AG09309 (cell line): ENCODE results near the gene PSMD13.
"Not testable (repeated sequence)": the region's sequence is repeated elsewhere in the genome, so short reads cannot be mapped to it uniquely, and the experiment has no call there.

Experiments used
- DNase-seq: peaks from one replicate; pipeline ENCODE4 v3.0.0-alpha.2; 2010; ENCODE audit warnings: low read depth
- H3K4me3 ChIP-seq: 2 replicates; pipeline ENCODE4 v1.5.1; 2011; ENCODE audit warnings: mild to moderate bottlenecking, low read depth, low read length, moderate library complexity; ENCODE audit not compliant: control insufficient read depth
- TF ChIP-seq, protein P1 (sequence below): IDR thresholded peaks from 2 replicates; pipeline ENCODE4 v1.5.1; 2011; ENCODE audit warnings: mild to moderate bottlenecking, low read depth, low read length, inconsistent platforms; ENCODE audit not compliant: insufficient read depth, control insufficient read depth; ENCODE audit errors: missing control alignments

PSMD13 gene

DNA sequence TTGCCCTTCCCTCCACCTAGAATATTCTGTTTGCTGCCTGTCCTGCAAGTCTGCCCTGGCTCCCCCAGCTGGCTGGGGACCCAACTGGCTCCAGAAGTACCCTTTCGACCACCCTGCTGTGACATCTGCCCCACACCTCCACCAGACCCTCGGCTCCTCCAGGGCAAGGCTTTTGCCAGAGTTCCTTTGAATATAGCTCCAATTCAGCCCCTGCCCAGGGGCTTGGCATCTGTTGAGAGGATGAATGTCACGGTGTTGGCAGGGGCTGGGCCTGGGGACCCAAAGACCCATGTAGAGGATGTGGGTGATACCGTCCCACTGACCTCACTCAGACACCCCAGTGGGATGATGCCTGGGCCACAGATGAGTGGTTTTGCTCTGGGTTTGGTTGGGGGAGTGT, 45.4 kb downstream of the PSMD13 start:
- TF ChIP-seq, protein P1, sequence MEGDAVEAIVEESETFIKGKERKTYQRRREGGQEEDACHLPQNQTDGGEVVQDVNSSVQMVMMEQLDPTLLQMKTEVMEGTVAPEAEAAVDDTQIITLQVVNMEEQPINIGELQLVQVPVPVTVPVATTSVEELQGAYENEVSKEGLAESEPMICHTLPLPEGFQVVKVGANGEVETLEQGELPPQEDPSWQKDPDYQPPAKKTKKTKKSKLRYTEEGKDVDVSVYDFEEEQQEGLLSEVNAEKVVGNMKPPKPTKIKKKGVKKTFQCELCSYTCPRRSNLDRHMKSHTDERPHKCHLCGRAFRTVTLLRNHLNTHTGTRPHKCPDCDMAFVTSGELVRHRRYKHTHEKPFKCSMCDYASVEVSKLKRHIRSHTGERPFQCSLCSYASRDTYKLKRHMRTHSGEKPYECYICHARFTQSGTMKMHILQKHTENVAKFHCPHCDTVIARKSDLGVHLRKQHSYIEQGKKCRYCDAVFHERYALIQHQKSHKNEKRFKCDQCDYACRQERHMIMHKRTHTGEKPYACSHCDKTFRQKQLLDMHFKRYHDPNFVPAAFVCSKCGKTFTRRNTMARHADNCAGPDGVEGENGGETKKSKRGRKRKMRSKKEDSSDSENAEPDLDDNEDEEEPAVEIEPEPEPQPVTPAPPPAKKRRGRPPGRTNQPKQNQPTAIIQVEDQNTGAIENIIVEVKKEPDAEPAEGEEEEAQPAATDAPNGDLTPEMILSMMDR, result no peak
- no peak for DNase-seq

DNA sequence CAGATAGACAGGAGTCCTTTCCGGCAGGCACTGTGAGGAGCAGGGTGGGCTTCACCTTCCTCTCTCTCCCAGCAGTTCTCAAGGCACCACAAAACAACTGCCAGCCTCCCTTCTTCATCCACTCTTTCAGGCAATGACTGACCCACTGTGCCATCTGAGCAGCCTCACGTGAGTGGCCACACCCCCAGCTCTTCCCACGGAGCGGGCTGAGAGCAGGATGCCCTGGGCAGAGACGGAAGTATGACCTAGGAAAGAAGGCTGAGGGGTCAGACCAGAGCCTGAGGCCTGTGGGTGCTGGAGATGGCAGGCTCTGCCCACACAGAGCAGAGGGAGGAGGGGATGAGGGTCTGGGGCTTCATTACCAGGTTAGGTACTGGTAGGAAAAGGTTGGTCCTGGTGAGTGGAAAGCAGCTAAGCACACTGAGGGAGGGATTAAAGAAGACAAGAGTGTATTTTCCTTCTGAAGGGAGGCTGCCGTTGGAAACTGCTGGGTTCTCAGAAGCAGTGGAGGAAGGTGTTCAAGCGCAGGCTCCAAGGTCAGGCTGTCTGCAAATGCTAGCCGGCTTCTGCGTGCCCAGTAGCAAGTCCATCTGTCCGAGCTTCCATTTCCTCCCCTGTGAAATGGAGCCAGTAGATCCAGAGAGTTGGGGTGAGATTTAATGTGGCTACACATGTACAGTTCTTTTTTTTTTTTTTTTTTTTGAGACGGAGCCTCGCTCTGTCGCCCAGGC, 46.0 kb downstream of the PSMD13 start:
- DNase-seq, result no peak
- TF ChIP-seq, protein P1, result no peak
- H3K4me3 ChIP-seq, result no peak overlapping the region

More for the DNA sequence above, 45.4 kb downstream of the PSMD13 start:
- H3K4me3 ChIP-seq, result no peak overlapping the region

DNA sequence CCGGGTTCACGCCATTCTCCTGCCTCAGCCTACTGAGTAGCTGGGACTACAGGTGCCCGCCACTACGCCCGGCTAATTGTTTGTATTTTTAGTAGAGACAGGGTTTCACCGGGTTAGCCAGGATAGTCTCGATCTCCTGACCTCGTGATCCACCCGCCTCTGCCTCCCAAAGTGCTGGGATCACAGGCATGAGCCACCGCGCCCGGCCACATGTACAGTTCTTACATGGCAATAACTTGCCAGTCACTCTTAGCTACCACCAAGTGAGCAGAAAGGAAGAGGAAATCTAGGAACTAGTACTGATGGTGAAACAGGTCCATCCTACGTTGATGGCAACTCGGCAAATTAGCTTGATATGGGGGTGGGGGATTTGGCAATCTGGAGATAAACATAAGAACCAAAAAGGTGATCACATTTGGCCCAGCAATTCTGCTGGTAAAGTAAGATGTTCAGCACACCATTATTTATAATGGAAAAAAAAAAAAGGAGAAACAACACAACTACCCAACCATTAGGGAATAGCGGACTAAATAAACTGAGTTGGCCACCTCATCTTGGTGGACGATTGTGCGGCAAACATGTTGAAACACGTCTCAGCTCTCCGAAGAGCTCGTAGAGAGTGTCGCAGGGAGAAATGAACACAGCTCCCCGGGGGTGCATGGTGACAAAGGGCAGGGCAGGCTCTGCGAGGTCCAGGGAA, 46.8 kb downstream of the PSMD13 start:
- no peak for DNase-seq
- no peak overlapping the region for H3K4me3 ChIP-seq
- TF ChIP-seq, protein P1, result no peak

DNA sequence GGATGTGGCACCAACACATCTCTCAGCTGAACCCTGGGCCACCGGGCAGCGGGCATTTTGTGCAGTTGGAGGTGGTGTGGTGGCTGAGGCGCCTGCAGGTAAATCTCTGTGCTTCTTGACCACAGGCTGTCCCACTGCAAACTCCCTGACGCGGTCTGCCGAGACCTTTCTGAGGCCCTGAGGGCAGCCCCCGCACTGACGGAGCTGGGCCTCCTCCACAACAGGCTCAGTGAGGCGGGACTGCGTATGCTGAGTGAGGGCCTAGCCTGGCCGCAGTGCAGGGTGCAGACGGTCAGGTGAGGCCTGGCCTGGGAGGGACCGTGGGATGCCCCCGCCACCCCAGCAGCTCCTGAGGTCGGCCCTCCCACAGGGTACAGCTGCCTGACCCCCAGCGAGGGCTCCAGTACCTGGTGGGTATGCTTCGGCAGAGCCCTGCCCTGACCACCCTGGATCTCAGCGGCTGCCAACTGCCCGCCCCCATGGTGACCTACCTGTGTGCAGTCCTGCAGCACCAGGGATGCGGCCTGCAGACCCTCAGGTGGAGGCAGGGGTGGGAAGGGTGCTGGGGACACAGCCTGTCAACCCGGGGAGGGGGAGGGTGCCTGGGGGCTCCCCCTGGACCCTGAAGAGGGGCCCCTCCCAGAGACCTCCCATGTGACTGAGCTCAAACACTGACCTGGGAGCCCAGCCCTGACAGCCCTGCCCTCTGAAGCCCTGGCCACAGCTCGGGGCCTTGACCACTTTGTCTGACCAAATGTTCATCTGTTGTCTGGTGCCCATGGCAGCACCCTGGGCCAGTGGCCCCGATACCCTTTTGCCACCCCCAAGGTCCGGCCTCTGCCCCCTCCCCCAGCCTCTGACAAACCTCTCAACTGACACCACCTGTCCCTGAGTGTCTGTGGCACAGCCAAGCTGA, 47.6 kb downstream of the PSMD13 start:
- no peak overlapping the region for H3K4me3 ChIP-seq
- TF ChIP-seq, protein P1, result no peak

DNA sequence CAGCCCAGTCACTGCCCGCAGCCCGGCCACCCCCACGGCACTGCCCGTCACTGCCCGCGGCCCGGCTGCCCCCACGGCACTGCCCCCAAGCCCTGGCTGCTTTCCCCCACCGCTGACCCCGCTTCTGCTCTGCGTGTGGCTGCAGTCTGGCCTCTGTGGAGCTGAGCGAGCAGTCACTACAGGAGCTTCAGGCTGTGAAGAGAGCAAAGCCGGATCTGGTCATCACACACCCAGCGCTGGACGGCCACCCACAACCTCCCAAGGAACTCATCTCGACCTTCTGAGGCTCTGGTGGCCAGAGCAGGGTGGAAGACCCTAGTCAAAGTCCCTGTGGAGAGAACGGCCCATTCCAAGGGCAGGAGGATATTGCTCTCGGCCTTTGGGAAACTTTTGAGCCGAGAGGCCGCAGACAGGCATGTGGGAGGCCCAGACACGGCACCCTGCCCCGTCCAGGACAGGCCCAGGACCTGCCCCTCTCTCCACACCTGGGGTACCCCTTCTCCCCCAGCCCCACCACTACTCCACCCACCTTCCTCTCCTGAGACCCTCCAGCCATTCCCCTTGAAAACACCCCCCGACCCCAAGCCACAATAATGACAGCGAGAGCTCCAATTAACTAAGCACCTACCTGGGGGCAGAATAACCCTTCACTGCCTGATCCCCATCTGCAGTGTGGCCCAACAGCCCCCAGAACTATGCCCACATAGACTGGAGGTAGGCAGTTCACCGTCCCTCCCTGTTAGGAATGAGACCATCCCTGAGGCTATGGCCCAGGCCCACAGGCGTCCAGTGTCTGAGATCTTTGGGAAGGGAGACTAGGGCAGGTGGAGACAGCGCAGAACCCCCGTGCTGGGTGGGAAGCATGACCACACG, 48.5 kb downstream of the PSMD13 start:
- TF ChIP-seq, protein P1, result no peak
- H3K4me3 ChIP-seq, result no peak overlapping the region
- no peak for DNase-seq

More for the DNA sequence above, 47.6 kb downstream of the PSMD13 start:
- no peak for DNase-seq

DNA sequence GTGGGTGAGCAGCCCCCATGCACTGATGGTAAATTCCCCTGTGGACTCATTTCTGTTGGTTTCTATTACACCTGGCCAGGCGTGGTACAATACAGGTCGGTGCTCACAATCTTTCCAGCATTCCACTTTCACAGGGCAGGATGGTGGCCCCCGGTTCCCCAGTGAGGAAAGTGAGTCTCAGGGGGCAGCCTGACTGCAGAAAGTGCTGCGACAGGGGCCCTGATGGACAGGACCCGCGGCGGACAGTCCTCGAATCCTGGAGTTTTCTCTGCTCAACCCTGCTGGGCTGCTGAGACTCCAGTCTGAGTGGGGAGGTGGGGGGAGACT, 49.1 kb downstream of the PSMD13 start:
- no peak overlapping the region for H3K4me3 ChIP-seq
- no peak for DNase-seq
- TF ChIP-seq, protein P1, result no peak

DNA sequence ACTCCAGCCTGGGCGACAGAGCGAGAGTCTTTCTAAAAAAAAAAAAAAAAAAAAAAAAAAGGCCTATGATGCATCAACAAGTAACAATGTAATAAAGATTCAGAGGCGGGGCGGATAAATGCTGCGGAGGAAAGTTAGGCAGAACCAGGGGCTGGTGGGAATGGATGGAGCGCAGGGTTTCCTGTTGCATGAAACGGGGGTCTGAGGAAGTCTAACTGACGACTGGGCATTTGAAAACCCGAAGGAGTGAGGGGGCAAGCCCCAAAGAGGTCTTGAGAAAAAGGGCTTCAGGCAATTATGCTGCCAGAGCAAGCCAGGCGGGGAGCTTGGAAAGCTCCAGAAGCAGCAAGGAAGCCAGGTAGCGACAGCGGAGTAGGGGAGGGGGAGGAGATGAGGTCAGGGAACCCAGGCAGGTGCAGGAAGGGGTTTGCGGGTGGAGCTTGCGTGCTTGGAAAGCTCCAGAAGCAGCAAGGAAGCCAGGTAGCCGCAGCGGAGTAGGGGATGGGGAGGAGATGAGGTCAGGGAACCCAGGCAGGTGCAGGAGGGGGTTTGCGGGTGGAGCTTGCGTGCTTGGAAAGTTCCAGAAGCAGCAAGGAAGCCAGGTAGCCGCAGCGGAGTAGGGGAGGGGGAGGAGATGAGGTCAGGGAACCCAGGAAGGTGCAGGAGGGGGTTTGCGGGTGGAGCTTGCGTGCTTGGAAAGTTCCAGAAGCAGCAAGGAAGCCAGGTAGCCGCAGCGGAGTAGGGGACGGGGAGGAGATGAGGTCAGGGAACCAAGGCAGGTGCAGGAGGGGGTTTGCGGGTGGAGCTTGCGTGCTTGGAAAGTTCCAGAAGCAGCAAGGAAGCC, 50.4 kb downstream of the PSMD13 start:
- not testable (repeated sequence) for H3K4me3 ChIP-seq

More for the DNA sequence above, 50.4 kb downstream of the PSMD13 start:
- DNase-seq, result not testable (repeated sequence)
